GM04504 (cell line): ENCODE data around the gene SLC4A11.

Experiments used
- DNase-seq: peaks from one replicate; pipeline ENCODE4 v3.0.0-alpha.2; 2012; ENCODE audit warnings: low read depth

SLC4A11 gene

DNA sequence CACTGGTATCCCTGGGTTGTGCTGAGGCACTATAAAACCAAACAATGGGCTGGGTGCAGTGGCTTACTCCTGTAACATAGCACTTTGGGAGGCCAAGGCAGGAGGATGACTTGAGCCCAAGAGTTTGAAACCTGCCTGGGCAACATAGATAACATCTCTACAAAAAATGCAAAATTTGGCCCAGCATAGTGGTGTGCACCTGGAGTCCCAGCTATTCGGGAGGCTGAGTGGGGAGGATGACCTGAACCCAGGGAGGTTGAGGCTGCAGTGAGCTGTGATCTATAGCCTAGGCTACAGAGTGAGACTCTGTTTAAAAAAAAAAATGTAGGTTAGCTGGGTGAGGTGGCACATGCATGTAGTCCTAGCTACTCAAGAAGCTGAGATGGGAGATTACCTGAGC, 7.7 kb upstream of the SLC4A11 start:
- DNase-seq, result no peak

DNA sequence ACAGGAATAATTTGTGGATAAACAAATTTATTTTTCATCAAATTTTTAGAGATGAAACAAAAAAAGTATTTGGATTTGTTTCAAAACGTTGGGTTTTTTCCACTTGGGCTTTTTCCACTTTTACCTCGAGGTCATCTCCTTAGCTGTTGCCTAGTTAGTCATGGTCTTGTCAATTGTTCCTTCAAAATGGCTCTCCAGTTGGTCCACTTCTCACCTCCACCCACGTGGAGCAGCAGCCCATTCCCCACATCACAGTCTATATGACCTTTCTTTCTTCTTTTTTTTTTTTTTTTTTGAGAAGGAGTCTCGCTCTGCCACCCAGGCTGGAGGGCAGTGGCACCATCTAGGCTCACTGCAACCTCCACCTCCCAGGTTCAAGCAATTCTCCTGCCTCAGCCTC, 6.7 kb upstream of the SLC4A11 start:
- no peak for DNase-seq

DNA sequence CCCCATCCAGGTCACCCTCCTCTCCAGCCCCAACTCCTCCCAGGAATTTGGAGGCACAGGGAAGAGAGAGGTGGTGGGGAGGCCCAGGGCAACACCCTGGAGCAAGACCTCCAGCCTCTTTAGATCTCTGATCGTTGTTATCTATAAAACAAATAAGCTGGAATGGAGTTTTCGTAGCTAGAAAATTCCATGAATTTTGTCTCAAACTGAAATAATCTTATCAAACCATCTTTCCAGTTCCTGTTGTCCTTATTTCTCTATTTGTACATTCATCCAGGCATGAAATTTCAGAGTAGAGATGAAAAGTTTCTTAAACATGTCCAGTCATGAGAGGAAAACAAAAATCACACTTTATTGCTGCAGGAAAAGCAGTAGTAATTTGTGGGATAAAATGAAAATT, 6.2 kb upstream of the SLC4A11 start:
- DNase-seq, result no peak

DNA sequence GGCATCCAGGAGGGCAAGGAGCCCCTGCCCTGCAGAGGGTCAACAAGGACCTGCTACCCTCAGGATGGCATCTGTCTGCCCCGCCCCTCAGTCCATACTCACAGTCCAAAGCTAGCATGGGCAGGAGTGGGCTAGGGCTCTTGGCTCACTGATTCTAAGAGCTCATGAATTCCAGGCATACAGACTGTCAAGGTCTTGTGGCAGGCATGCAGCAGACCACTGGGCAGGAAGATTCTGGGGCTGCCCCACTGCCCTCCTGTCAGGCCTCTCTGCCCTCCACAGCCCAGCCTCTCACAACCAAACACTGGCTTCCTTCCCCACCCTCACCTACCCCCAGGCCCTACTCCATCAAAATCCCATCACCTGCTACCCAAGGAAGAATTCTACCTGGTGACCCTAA, 5.6 kb upstream of the SLC4A11 start:
- no peak for DNase-seq

DNA sequence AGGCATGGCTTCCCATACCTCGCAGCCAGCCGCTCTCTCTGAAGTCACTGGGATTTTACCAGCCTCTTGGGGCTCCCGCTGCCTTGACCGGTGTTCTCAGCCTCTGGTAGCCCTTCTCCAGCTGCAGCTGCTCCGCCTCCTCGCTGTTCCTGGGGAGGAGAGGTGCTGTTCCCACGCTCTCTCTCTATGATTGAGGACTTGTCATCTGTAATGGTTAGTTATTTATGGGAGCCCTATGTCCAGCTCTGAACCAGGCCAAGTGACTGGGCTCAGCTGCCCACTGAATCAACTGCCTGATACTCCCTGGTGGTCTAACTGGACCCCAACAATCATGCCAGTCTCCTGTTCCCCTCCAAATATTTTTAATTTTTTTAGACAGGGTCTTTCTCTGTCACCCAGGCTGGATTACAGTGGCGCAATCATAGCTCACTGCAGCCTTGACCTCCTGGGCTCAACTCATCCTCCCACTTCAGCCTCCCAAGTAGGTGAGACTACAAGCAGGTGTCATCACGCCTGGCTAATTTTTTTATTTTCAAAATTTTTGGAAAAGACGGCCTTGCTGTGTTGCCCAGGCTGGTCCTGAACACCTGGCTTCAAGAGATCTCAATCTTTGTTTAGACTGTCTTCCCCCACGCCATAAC, 4.8 kb upstream of the SLC4A11 start:
- DNase-seq, result no peak

DNA sequence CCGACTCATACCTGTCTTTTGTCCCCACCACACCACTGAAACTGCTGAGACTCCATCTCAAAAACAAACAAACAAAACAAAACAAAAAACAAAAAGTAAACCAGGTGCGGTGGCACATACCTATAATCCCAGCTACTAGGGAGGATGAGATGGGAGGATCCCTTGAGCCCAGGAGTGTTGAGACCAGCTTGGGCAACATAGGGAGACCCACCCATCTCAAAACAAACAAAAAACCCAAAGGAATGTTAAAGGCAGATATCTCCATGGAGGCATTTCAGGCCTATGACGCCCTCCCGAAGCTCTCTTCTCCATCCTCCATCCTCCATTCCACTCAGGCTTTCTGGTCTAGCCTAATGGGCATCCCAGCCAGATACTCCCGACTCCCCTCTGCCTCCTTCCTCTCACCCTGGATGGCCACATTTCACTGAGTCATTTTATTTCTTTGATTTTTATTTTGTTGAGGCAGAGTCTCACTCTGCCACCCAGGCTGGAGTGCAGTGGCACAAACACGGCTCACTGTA, 3.2 kb upstream of the SLC4A11 start:
- DNase-seq, result no peak

DNA sequence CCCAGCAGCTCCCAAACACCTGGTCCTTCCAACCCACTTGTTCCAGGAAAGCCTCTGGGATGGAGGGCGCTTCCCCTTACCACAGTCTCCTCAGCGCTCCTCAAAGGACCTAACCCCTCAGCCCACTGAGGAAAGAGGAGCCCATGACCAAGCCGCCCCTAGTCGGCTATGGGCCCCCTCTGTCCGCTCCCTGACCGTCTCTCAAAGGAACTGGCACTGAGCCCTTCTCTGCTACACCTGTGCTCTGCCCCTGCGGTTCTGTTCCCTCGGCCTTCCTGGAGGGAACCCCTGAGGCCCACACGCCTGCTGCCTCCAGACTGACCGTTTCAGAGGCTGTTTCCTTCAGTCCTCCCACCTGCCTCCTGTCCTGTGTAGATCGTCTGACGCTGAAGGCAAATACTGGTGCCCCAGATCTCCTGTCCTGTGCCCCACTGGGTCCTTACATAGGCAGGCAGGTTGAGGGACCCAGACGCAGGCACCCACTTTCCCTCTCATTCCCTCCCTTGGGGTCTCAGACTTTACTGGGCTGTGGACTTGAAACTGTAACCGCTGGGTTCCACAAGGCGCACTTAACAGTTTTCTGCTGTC, 1.9 kb upstream of the SLC4A11 start:
- DNase-seq, result no peak

DNA sequence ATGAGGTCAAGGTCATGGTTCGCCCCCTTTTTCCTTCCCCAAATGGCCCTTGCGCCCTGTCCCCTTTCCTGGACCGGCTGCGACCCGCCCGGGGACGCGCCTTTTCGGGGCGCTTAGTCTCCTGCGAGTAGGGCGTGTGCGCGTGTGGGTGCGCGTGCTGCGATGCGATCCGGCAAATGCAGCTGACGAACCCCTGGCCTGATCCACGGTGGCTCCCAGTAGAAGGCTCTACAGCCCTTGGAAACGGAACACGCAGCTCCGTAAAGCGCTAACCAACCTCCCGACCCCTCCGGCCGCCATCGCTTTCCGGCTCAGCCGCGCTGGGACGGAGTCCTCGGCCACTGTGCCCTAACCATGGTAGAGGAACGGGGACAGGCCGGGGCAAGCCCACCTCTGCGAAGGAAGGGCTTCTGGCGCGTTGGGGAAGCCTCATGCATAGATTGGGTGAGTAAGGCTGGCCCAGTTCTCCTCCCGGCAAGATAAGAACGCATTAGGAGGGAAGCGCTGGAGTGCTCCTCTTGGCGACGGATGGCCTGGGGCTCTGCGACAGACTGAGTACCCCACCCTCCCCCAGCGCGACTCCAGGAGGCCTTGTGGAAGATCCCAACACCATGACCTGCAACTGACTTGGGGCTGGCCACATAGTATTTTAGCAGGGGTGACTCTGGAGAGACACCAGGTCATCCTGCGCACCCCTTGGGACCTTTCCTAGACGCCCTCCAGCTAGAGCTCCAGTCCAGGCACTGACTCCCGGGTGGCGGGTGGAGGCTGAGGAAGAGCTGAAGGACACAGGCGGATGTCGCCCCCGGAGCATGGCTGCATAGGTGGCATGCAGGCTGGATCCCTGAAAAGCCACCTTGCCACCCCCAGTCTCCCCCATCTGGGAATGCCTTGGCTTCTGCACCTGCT, 1.1 kb upstream of the SLC4A11 start:
- DNase-seq, result no peak

DNA sequence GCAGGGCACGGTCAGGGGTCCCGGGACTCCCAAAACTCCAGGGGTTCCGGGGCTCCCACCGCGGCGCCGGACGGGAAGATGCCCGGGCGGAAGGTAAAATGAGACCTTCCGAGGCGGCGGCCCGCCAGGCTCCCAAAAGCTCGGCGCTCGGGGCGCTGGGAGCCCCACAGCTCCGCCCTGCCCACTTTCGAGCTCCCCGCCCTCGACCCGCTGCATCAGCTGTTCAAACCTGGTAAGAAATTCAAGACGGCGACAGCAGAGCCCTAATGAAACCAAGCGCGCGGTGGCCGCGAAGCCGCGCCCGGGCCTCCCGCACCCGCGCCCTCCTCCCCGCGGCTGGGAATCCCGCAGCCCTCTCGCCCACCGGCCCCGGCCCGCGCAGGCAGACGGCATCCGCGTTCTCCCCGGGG, 369 bp downstream of the SLC4A11 start:
- DNase-seq, result no peak

DNA sequence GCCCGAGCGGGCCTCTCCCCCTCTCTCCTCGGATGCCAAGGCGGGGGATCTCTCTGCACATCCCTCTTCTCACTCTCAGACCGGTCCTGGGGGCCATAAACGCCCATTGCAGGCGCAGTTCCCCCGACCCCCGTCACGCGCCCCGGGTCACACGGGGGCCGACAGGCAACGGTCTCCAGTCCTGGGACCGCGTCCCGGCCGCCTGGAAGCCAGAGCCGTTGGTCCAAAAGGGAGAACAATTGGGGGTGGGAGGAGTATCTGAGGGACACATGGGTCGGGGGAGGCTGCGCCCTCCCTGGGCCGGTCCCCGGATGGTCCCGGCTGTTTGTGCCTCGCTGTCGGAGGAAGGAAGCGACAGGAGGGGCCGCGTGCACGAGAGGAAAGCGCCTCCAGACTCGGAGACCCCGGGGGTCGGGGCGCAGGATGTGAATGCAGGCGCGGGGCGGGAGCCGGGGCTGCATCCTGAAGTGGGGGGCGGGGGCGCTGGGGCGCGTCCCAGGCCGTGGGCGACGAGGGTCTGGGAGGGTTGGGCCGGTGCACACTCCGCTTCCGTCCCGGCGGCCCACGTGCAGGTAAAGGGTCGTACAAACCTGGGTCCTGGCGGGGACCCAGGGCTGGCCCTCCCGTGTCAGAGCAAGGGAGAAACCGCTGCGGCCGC, 903 bp downstream of the SLC4A11 start:
- no peak for DNase-seq

DNA sequence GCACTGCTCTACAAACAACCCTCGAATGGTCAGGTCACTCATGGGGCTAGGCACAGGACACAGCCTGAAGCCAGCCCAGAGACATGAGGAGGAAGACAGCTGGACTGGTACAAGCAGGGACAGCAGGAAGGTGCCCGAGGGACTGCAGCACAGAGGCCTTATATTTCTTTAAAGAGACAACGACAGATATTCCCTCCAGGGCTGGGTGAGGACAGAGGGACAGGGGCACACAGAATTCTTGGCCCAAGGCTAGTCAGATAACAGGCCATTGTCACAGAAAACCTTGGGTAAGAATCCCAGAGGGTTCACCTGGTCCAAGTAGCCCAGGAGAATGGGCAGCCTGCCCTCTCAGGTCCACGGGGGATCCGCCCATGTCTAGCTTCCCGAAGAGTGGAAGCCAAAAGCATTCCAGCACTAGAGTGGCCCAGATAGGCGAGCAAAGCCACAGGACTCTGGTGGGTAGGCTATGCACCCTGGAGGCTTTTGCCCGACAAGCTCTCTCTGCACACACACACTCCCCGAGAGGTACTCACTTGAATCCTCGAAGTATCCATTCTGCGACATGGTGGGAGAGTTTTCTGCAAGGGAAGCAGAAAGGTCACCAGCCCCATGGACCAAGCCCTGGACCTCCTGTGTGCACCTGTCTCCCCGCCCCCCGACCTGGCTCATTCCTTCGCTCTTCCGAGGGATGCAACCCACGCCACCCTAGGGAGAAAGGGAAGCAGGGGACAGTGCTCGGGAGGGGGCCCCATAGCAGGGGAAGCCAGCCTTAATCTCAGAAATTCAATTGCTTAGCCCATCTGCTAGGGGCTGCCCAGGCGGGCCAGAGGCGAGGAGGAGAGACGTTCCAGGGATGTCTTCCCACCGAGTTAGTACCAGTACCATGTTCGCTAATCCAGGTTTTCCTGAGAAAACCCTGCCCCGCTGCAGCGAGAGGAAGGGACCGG, 1.7 kb downstream of the SLC4A11 start:
- no peak for DNase-seq

DNA sequence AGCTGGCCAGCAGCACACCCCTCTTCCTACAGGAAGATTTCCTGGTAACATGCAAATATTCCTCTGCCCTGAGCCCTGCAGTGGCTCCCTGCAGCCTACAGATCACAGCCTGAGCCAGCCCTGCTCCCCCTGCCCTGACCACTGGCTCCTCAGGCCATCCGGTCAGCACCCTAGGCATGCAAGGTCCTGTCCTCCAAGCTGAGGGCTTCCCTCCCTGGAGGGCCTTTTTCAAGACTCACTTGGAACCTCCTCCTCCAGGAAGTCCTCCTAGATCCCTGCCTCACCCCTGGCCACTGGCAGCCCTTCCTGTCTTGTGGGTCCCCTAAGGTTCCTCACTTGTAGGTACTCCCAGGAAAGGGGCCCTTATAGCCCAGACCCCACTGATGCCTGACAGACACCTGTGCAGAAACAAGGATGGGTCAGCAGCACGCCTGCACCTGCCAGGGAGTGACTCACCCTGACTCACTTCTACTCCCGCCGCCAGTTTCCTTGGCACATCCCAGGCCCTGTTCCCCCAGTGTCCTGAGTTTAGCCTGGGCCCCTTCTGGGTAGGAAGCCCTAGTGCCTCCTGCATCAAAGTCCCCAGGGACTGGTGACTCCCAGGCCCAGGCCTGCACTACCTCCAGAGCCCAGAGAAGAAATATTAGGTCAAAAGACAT, 3.2 kb downstream of the SLC4A11 start:
- DNase-seq, result no peak

DNA sequence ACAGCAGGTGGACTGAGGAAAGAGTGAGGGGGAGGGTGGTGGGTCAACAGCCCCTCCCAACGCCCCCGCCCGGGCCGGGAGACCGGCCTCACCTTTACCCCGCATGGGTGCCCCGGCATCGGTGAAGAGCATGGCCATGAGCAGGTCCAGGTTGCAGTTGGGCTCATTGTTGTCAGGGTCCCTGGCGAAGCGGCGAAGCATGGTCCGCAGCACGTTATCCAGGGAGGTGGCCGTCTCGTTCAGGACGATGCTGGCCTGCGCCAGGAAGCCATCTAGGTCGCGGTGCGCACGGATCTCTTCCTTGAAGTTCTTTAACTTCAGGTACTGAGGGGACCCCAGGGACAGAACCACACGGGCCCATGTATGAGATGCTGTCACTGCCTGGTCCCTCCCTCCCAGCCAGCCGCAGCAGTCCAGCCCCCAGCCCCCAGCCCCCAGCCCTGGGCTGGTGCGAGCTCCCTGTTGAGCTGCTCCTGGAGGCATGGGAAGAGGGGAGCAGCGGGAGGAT, 4.9 kb downstream of the SLC4A11 start:
- no peak for DNase-seq

DNA sequence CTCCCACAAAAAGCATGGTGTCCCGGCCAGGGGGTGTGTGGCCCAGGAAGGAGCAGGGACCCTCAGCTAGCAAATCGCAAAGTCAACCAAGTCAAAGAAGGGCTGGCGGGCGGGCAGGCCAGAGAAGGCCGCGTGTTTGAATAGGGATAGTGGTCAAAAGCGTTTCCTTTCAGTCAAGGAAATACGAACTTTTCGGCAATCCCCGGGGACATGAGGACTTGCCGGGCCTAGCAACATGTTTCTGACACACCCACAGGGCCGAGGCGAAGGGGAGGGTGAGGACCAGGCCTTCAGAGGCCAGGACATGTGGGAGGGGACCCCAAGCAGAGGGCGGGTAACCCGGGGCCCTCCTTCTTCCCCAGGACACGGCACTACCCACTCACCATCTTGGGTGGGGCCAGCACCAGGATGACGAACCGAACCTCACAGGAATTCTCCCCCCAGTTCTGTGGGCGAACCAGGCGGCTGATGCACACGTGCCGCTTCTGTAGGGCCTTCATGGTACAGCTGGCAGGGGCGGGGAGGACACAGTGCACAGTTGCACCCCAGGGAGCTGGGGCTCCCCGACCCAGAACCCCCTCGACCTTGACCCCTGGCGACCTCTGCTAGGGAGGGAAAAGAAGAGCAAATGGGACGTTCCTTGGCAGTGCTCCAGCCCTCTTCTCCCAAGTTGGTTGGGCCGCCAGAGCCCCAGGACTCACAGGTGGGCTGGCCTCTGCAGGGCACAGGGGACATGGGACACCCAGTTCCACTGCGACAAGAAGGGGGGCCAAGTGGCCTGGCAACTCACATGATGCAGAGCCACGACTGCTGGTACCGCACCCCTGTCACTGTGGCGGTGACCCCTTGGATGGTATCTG, 5.6 kb downstream of the SLC4A11 start:
- no peak for DNase-seq

DNA sequence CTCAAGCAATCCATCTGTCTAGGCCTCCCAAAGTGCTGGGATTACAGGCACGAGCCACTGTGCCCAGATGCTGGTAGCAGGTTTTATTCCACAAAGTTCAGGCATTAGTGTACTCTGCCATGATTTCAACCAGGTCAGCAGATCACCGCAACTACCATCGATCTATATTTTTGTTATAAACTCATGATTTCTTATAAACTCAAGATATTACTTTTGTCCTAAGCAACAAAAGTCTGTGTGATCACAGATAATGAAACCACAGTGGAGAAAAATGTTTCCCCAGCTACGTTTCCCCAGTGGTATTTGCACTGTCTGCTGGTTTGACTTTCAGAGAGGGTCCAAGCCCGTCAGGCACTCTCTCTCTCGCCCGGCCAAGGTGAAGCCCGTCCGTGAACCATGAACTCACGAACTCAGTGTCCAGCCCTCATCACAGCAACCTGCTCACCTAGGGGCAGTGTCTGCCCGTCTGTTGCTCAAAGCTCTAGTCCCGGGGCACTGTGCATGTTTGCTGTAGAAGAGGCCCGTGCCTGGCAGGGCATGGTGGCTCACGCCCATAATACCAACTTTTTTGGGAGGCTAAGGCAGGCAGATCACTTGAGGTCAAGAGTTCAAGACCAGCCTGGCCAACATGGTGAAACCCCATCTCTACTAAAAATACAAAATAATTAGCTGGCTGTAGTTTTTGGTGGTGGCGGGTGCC, 7.0 kb downstream of the SLC4A11 start:
- no peak for DNase-seq

DNA sequence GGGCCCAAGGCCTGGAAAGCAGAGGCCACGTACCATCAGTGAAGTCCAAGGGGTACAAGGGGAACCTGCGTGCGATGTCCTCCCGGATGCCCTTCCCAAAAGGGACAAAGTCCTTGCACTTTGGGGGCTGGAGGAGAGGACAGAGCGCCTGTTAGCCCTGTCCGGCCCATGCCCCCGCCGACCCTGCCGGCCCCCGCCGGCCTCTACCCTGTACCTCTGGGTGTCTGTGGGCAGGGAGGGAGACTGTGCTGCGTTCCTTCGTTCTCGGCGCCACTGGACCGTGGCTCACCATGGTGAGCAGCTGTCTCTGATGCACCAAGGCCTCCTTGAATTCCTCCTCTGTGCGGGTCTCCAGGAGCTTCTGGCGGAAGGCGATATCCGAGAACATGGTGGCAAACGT, 7.9 kb downstream of the SLC4A11 start:
- no peak for DNase-seq

DNA sequence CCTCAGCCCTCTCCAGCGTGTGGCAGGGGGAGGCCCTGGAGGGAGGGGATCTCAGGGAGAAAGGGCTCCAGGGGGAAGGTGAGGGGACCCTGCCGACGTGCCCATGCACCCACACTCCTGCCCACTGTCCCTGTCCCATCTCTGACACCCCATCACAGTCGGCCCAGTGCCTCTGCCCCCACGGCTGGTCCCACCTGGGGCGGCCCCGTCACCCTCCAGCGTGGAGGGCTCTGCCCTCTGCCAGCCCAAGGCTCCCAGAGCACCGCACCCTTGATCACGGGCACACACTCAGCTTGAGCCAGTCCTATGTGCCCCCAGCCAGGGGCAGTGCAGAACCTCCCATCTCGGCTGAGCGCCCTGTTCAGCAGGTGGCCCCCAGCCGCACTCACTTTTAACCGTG, 9.2 kb downstream of the SLC4A11 start:
- no peak for DNase-seq

DNA sequence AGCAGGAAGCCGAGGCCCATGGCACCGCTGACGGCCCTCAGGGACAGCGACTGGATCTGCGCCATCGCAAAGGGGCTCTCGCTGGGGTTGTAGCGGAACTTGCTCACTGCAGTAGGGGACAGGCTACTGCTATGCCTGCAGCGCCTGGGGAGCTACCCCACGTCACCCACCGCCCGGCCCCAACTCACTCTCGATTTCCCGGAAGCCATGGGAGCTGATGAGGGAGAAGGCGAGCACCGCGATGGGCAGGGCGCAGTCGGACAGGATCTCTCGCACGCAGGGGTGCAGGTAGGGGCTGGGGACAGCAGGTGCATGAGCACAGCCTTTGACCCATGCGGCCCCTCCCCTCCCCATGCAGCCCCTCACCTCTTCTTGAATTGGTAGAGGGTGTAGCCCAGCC, 9.8 kb downstream of the SLC4A11 start:
- no peak for DNase-seq

DNA sequence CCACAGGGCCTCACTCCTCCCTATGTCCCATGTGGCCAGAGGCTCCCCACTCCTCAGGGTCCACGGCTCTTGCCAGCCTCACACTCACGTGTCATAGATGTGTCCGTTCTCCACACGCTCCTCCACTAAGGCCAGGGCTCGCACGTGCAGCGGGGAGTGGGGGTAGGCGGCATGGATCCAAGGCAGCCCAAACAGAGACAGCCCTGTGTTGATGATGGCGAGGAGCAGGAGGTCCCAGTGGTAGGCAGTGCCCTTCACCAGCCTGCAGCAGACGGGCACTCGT, 10.3 kb downstream of the SLC4A11 start:
- DNase-seq, result no peak
